Measurements from ENCODE around the gene RUNX1.

Gene RUNX1

GRCh38 chr21:34766862-34767261, 282.2 kb downstream of the RUNX1 start:
- DNase-seq: no peak

- DNase-seq: no peak
Observed at GRCh38 chr21:34765619-34766018, 283.5 kb downstream of the RUNX1 start.

GRCh38 chr21:34764715-34765284, 284.3 kb downstream of the RUNX1 start:
- no peak for DNase-seq

DNA sequence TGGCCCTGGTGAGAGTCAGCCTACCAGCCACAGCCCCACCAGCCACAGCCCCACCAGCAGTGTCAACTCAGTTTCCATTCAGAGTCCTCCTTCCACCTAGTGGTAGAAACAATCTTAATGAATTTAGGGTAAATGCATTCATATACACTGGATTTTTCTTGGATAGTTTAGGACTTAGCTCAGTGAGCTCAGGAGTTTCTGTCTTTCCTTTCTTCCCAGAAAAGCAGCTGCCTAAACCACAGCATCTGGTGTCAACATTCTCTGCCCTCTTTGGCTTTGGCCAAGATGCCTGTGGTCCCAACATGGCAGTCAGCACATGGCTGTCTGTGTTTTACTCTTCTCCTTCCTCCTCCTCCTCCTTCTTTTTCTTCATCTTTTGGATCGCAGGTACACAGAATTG, 286.3 kb downstream of the RUNX1 start:
- DNase-seq: no peak

- DNase-seq: no peak
Observed at GRCh38 chr21:34761758-34762330, 287.3 kb downstream of the RUNX1 start.

DNA sequence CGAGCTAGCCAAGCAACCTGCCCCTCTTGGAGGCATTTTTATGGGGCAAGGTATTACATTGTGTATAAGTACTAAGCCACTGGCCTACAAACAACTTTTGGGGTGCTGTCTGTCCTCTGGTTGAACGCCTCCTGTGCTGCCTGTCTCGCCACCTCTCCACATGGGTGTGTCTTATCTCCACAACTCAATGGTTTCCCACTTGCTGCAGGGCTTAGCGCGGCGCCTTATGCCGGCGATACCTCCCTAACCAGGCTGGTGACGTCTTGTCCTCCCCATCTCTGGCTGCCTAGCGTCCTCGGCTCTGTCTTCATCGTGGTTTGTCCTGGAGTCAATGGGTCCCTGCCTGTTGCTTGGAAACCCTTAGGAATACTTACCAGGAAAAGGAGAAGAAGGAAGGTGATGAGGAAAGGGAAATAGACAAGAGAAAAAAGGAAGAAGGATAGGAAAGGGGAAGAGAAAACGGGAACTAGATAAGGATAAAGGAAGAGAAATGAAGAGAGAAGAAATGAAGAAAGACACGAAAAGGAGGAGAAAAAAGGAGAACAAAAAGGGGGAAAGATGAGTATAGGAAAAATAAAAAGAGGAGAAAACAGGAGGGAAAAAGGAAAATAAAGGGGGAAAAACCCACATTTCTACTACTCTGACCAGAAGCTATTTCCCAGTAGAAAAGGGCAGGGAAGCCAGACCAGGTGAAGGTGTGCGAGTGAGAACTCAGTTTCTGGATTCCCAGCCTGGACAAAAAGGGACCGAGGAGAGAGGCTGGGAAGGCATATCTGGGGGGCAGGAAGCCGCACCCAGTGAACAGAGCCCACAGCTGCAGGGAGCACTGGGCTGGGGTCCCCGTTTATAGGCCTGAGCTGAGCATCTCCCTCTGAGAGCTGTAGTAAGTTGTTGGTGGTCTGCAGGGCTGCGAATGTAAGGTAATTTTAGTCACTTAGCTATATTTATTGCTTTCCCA, 294.1 kb downstream of the RUNX1 start:
- DNase-seq: no peak

- no peak for DNase-seq
Observed at GRCh38 chr21:34748862-34749261, 300.2 kb downstream of the RUNX1 start.

- peak; percentile 60 to 69 for DNase-seq
Observed at GRCh38 chr21:34745557-34746255, 303.4 kb downstream of the RUNX1 start.

- DNase-seq: no peak
Observed at GRCh38 chr21:34744801-34745200, 304.3 kb downstream of the RUNX1 start.

- DNase-seq: no peak
Observed at GRCh38 chr21:34743831-34744230, 305.3 kb downstream of the RUNX1 start.

- no peak for DNase-seq
Observed at GRCh38 chr21:34743285-34743684, 305.8 kb downstream of the RUNX1 start.

DNA sequence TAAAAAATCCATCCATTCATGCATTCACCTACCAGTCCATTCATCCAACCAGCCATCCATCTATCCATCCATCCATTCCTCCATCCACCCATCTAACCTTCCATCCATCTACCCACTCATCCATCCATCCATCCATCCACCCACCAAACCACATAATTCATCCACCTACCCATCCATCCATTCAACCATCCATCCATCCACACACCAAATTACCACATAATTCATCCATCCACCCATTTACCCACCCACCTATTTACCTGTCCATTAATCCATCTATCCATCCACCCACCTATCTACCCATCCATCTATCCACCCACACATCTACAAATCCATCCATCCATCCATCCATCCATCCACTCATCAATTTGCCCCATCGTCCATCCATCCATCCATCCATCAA, 308.9 kb downstream of the RUNX1 start:
- no peak for DNase-seq

Data from AML-193 (cell line).